ENCODE results near the gene MCL1.

MCL1 gene

DNA sequence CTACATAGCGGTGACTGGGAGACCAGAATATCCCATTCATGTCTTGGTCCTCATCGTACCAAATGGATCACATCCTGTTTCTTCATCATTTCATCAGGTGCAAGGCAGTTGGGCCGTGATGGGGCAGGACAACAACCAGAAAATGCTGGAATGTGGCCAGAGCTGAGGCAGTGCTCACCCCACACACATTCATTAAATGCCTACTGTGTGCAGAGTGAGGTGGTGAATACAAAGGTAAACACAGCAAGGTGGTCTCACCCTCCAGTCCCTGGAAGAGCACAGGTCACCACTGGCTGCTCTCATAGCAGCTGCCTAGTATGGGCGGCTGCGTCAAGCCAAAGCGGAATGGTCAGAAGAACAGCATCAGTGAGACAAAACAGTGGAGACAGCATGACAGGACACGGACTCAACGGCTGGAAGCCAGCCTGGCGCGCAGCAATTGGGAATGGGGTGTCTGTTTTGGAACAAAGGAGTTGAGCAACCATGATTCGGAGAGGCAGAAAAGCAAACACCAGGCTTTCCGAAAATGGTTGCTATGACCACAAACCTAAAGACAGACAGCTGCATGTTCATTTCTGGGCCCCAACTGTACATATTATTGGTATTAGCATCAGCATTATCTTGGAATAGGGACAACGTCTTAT is 35.8 kb downstream of the MCL1 start:
- FAIRE-seq = no peak
- no peak for DNase-seq (ENCODE audit: insufficient read length, low spot score)
- no peak for TF ChIP-seq PAX5 (IDR thresholded peaks at IDR 0.05; ENCODE audit: insufficient read depth, low read length, severe bottlenecking)
- TF ChIP-seq POU2F2 (IDR thresholded peaks at IDR 0.05; ENCODE audit: low read depth, low read length) = no peak
- TF ChIP-seq POLR2A (IDR thresholded peaks at IDR 0.05; ENCODE audit: low read depth, low read length) = no peak
- no peak for TF ChIP-seq SPI1 (IDR thresholded peaks at IDR 0.05; ENCODE audit: low read depth, low read length)
- TF ChIP-seq TAF1 (IDR thresholded peaks at IDR 0.05; ENCODE audit: low read depth, low read length) = no peak
- no peak for TF ChIP-seq POLR2AphosphoS5 (IDR thresholded peaks at IDR 0.05; ENCODE audit: low read depth, low read length)

DNA sequence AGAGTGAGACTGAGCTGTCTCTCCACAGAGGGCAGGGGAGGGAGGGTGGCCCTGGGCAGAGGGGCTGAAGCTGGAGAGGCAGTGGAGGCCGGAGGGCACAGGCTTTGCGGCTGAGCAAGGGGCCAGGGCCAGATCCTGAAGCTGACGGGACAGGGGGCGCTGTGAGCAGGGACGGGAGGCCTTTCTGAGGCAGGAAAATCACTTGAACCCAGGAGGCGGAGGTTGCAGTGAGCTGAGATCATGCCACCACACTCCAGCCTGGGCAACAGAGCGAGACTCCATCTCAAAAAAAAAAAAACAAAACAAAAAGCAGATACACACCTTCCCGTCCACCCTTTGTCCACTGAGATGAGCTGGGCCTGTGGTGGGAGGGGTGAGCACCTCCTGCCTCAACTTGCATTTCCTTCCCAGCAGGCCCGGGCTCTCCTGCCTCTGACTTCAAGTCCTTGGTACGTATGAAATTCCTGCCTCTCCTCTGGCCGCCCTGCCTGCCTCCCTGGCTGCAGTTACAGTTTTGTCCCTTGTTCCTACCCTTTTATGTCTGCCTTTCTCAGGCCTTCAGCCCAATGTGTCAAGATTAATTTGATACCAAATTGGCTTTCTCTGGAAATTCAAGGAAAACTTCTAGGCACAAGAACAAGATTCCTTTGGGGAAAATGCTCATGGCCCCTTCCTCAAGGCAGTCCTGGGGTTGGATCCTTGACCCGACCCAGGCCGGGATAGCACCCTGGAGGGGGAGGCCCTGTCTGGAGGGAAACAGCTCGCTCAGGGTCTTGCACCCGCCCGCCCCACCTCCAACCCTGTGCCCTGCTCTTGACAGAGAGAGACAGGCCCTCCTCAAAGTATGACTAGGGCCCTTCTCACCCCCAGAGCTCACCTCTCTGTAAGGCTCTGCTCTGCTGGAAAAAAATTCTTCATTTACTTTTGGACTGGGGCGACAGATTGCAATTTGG is 41.4 kb downstream of the MCL1 start:
- no peak for FAIRE-seq
- TF ChIP-seq POU2F2 (IDR thresholded peaks at IDR 0.05; ENCODE audit: low read depth, low read length) (no peak), POLR2A (IDR thresholded peaks at IDR 0.05; ENCODE audit: low read depth, low read length) (no peak), SPI1 (IDR thresholded peaks at IDR 0.05; ENCODE audit: low read depth, low read length) (no peak), PAX5 (IDR thresholded peaks at IDR 0.05; ENCODE audit: insufficient read depth, low read length, severe bottlenecking) (no peak), POLR2AphosphoS5 (IDR thresholded peaks at IDR 0.05; ENCODE audit: low read depth, low read length) (no peak)
- DNase-seq (ENCODE audit: insufficient read length, low spot score) = no peak

DNA sequence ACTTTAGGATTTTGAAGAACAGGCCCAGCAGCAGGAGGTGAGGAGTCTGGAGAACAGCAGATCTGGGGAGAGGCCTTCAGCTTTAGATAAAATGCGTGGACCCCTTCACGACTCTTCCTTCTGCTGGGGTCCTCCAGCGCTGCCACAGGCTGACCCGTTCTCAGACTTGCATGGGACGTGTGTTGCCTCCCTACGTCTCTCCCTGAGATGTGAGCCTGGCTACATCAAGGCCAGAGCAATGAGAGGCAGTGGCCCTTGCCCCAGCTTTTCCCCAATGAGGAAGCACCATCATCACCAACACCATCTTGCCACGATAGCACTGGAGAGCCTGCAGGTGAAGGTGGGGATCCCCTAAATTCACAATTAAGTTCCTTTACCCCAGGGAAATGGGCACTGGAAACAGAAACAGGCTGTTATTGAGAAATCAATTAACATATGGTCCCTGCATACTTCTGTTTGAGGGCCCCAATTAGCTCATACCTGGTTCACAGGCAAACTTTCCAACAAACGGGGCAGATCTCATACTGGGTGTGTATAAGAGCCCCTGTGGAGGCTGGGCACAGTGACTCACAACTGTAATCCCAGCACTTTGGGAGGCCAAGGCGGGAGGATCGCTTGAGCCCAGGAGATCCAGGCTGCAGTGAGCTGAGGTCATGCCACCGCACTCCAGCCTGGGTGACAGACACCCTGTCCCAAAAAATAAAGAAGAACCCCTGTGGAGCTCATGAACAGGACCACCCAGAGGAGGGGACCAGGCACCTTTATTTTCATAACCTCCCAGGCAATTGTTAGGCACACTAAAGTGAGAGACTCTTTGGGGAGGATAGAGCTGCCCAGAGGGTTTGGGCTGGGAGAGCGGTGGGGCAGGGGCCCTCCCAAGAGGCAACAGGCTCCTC is 42.3 kb downstream of the MCL1 start:
- TF ChIP-seq PAX5 (IDR thresholded peaks at IDR 0.05; ENCODE audit: insufficient read depth, low read length, severe bottlenecking) = no peak
- no peak for TF ChIP-seq POU2F2 (IDR thresholded peaks at IDR 0.05; ENCODE audit: low read depth, low read length)
- no peak for TF ChIP-seq SPI1 (IDR thresholded peaks at IDR 0.05; ENCODE audit: low read depth, low read length)
- no peak for TF ChIP-seq POLR2AphosphoS5 (IDR thresholded peaks at IDR 0.05; ENCODE audit: low read depth, low read length)
- TF ChIP-seq TAF1 (IDR thresholded peaks at IDR 0.05; ENCODE audit: low read depth, low read length) = no peak
- no peak for TF ChIP-seq POLR2A (IDR thresholded peaks at IDR 0.05; ENCODE audit: low read depth, low read length)
- DNase-seq (ENCODE audit: insufficient read length, low spot score) (no peak), FAIRE-seq (no peak)

DNA sequence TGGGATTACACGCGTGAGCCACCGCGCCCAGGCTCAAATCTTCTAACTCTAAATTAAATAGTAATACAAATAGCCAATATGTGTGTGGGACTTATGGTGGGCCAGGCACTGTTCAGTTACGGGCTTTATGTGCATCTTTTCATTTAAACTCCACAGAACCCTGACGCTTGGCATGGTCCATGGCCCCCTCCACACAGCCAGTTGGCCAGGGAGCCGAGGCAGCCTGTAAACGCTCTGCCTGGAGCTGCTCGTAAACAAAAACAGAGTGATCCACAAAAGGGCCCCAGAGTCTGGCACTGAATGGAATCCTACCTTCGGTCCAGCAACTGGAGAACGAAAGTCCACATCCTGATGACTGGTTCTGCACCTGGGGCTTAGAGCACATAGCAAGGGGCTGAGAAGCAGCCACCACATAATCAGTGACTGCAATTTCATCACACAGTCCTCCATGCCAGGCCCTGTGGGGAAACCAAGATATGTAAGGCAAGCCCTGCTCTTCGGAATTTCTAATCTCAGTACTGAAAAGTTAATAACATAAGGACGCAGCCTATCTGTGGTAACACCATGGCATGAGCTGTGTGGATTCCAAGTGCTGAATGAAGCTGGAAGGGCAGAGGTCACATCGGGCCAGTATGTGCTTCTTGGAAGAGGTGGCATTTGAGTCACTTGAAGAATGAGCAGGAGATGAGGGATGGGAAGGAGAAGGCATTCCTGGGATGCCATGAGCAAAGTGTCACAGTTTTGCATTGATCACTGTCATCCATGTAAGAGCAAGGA is 43.7 kb downstream of the MCL1 start:
- no peak for TF ChIP-seq POU2F2 (IDR thresholded peaks at IDR 0.05; ENCODE audit: low read depth, low read length)
- no peak for TF ChIP-seq SPI1 (IDR thresholded peaks at IDR 0.05; ENCODE audit: low read depth, low read length)
- TF ChIP-seq POLR2AphosphoS5 (IDR thresholded peaks at IDR 0.05; ENCODE audit: low read depth, low read length) = no peak
- TF ChIP-seq TAF1 (IDR thresholded peaks at IDR 0.05; ENCODE audit: low read depth, low read length) = no peak
- no peak for TF ChIP-seq PAX5 (IDR thresholded peaks at IDR 0.05; ENCODE audit: insufficient read depth, low read length, severe bottlenecking)
- TF ChIP-seq POLR2A (IDR thresholded peaks at IDR 0.05; ENCODE audit: low read depth, low read length) = no peak
- FAIRE-seq (no peak), DNase-seq (ENCODE audit: insufficient read length, low spot score) (no peak)

DNA sequence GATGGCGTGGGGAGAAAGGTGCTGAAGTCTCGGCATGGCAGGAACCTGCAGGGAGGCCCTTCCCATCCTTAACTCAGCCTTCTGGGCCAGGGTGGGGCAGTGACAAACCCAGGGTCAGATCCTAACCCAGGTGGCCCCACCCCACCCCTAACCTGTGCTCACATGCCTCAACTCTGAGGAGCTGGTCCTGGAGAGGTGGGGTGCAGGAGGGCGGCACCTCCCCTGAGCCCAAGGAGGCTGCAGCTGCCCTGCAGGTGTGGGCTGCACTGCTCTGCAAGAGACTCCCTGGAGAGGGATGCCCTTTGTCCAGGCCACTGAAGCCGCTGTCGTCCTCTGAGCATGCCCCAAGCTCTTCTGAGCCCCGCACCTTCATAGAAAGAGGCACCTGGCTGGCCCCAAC is 45.4 kb downstream of the MCL1 start:
- no peak for TF ChIP-seq TAF1 (IDR thresholded peaks at IDR 0.05; ENCODE audit: low read depth, low read length)
- TF ChIP-seq POU2F2 (IDR thresholded peaks at IDR 0.05; ENCODE audit: low read depth, low read length) = no peak
- TF ChIP-seq PAX5 (IDR thresholded peaks at IDR 0.05; ENCODE audit: insufficient read depth, low read length, severe bottlenecking) = no peak
- TF ChIP-seq POLR2A (IDR thresholded peaks at IDR 0.05; ENCODE audit: low read depth, low read length) = no peak
- TF ChIP-seq SPI1 (IDR thresholded peaks at IDR 0.05; ENCODE audit: low read depth, low read length) = no peak
- TF ChIP-seq POLR2AphosphoS5 (IDR thresholded peaks at IDR 0.05; ENCODE audit: low read depth, low read length) = no peak

GRCh38 chr1:150532860-150533259 is 46.5 kb downstream of the MCL1 start:
- FAIRE-seq (no peak), DNase-seq (ENCODE audit: insufficient read length, low spot score) (no peak)
- no peak for TF ChIP-seq POU2F2 (IDR thresholded peaks at IDR 0.05; ENCODE audit: low read depth, low read length)
- TF ChIP-seq POLR2AphosphoS5 (IDR thresholded peaks at IDR 0.05; ENCODE audit: low read depth, low read length) = no peak
- TF ChIP-seq TAF1 (IDR thresholded peaks at IDR 0.05; ENCODE audit: low read depth, low read length) = no peak
- no peak for TF ChIP-seq SPI1 (IDR thresholded peaks at IDR 0.05; ENCODE audit: low read depth, low read length)
- TF ChIP-seq POLR2A (IDR thresholded peaks at IDR 0.05; ENCODE audit: low read depth, low read length) = no peak
- no peak for TF ChIP-seq PAX5 (IDR thresholded peaks at IDR 0.05; ENCODE audit: insufficient read depth, low read length, severe bottlenecking)

More for the DNA sequence above, 45.4 kb downstream of the MCL1 start:
- FAIRE-seq = no peak
- DNase-seq (ENCODE audit: insufficient read length, low spot score) = no peak

DNA sequence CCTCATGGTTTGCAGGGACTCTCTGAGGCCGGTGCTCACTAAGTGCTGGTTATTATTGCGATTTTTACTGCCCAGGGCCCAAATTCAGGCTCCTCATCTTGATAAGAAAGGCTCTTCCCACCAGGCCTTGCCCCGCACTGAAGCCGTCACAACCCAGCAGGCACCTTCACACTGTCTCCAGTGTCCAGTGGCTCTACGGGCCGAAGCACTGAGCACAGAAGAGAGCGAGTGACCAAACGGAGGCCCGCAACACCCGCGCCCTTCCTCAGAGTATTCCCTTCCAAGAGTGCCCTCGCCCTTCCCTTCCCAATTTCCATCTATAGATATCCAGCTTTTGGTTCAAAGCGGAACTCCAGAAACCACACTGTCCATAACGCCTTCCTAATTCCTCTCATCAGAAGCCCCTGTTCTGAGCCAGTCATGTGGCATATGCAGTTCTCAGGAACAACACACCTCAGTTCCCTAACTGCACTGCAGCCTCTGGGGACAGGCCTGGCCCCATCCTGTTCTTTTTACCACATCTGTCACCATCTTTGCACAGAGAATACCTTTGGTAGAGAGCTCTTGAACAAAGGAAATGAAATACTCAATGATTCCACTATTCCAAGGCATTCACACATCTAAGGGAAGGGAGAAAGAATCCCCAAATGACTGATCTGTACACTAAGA is 48.8 kb downstream of the MCL1 start:
- DNase-seq (ENCODE audit: insufficient read length, low spot score) = no peak
- no peak for FAIRE-seq
- no peak for TF ChIP-seq POU2F2 (IDR thresholded peaks at IDR 0.05; ENCODE audit: low read depth, low read length)
- TF ChIP-seq POLR2AphosphoS5 (IDR thresholded peaks at IDR 0.05; ENCODE audit: low read depth, low read length) = no peak
- TF ChIP-seq PAX5 (IDR thresholded peaks at IDR 0.05; ENCODE audit: insufficient read depth, low read length, severe bottlenecking) = no peak
- no peak for TF ChIP-seq TAF1 (IDR thresholded peaks at IDR 0.05; ENCODE audit: low read depth, low read length)
- no peak for TF ChIP-seq SPI1 (IDR thresholded peaks at IDR 0.05; ENCODE audit: low read depth, low read length)
- no peak for TF ChIP-seq POLR2A (IDR thresholded peaks at IDR 0.05; ENCODE audit: low read depth, low read length)

DNA sequence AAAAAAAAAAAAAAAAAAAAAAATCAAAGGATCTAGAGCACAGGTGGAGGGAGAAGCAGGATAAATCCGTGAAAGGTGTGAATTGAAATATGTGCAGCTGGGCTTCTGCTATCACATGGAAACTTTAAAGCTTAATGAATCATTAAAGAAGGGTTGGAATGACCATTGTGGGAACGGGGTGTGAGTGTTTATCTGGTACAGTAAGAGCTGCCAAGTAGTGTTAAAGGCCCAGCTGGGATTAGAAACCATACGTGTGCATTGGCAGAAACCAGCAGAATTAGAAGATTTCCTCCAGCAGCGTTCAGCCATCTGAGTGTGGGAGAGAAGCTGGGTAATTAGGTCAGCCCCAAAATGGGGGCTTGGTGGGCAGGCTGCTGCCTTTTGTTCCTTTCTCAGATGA is 50.4 kb downstream of the MCL1 start:
- DNase-seq (ENCODE audit: insufficient read length, low spot score) (no peak), FAIRE-seq (no peak)
- TF ChIP-seq SPI1 (IDR thresholded peaks at IDR 0.05; ENCODE audit: low read depth, low read length) = no peak
- no peak for TF ChIP-seq TAF1 (IDR thresholded peaks at IDR 0.05; ENCODE audit: low read depth, low read length)
- no peak for TF ChIP-seq POLR2AphosphoS5 (IDR thresholded peaks at IDR 0.05; ENCODE audit: low read depth, low read length)
- no peak for TF ChIP-seq POU2F2 (IDR thresholded peaks at IDR 0.05; ENCODE audit: low read depth, low read length)
- no peak for TF ChIP-seq POLR2A (IDR thresholded peaks at IDR 0.05; ENCODE audit: low read depth, low read length)
- no peak for TF ChIP-seq PAX5 (IDR thresholded peaks at IDR 0.05; ENCODE audit: insufficient read depth, low read length, severe bottlenecking)
